GM18519 (cell line): Measurements from ENCODE around the gene AHCYL2.
"Not testable (repeated sequence)": the region's sequence is repeated elsewhere in the genome, so short reads cannot be mapped to it uniquely, and the experiment has no call there.

Source experiments
- ATAC-seq: cut with Tn5 transposase; IDR thresholded peaks from one replicate; pipeline ENCODE4 v1.9.1; 2021; ENCODE audit warnings: mild to moderate bottlenecking, moderate library complexity; ENCODE audit not compliant: unreplicated experiment, low FRiP score

Gene AHCYL2

DNA sequence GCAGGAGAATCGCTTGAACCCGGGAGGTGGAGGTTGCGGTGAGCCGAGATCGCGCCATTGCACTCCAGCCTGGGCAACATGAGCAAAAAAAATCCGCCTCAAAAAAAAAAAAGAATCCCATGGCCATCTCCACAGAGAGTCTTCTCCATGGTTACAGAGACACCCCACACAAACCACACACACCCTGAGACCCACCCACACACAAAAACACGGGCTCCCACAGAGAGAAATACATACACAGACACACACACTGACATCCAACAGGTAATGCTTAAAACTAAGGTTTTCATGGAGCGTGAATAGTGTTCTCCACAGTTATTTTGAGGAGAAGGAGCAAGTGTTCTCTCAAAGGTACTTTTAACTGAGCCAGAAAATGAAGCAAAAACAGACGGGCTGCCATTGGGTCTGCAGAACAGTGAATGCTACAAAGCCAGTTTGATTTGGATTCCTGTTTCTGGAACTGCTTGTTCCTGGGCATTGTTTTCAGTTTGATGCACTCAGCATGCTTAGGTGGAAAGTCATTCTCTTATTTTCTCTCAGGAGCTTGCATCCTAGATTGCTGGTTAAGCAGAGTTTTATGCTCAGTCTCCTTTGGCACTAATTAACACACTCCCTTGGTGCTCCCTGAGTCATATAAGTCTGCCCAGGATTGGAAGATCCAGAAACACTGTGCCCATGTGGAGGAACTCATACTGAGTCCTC is 15.4 kb downstream of the AHCYL2 start:
- no peak for ATAC-seq

DNA sequence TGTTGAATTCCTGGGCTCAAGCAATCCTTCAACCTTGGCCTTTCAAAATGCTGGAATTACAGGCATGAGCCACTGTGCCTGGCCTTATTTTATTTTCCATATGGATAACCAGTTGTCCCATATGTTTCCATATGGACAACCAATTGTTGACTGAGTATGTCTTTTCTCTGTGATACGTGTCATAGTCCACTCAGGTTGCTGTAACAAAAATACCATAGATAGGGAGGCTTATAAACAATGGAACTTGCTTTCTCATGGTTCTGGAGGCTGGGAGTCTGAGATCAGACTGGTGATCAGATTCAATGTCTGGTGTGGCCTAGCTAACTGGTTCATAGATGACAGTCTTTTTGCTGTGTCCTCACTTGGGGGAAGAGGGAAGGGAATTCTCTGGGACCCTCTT is 19.4 kb downstream of the AHCYL2 start:
- ATAC-seq: no peak

DNA sequence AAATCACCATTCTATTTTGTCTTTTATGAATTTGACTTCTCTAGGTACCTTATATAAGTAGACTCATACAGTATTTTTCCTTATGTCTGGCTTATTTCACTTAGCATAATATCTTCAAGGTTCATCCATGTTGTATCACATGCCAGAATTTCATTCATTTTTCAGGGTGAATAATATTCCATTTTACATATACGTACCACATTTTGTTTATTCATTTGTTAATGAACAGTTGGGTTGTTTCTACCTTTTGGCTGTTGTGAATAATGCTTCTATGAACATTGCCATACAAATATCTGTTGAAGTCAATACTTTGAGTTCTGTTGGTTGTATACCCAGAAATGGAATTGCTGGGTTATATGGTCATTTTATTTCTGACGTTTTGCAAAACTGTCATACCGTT is 20.7 kb downstream of the AHCYL2 start:
- ATAC-seq: no peak

DNA sequence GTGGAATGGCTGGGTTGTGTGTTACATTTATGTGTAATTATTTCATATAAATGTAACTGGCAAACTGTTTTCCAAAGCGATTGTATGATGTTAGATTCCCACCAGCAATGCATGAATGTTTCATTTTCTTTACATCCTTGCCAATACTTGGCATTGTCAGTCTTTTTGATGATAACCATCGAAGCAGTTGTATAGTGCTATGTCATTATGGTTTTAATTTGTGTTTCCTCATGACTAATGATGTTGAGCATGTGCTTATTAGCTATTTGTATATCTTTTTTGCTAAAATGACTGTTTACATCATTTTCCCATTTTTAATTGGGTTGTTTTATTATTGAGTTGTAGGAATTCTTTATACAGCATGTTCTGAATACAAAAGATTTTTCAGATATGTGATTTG is 22.3 kb downstream of the AHCYL2 start:
- ATAC-seq: no peak

DNA sequence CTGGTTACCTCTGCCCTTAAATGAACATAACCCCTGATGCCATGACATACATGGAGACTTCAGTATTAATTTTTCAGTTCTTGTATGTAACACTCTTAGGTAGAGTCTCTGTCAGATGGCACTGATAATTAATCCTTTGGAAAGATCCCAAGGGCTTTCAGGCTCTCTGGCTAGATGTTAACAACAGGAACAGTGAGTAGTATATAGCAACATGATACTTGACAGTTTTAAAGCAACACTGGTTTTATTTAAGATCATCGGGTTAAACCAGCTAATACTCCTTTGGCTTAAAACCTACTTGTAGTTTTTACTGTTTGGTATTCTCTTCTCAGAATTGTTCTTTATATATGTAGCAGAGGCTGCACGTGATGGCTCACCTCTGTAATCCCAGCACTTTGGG is 27.3 kb downstream of the AHCYL2 start:
- ATAC-seq: no peak

DNA sequence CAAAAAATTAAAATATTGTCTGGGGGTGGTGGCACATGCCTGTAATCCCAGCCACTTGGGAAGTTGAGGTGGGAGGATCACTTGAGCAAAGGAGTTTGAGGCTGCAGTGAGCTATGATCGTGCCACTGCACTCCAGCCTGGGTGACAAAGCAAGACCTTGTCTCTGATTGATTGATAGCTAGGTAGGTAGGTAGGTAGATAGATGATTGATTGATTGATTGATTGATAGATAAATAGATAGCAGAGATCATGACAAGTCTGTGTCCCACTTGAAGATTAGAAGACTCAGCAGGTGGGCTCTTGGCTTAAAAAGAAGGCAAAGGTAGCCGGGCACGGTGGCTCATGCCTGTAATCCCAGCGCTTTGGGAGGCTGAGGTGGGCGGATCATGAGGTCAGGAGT is 27.8 kb downstream of the AHCYL2 start:
- ATAC-seq: not testable (repeated sequence)

DNA sequence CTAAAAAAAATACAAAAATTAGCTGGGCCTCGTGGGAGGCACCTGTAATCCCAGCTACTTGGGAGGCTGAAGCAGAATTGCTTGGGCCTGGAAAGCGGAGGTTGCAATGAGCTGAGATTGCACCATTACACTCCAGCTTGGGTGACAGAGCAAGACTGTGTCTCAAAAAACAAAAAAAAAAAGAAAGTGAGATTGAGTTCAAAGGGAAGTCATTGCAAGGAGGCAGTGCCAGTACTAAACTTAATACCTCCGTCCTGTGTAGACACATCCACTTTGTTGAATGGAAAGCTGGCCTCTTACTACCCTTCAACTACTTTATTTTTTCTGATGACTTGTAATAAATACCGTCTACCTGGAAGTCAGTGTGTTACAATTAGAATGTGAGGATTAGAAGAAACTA is 31.0 kb downstream of the AHCYL2 start:
- ATAC-seq: no peak

DNA sequence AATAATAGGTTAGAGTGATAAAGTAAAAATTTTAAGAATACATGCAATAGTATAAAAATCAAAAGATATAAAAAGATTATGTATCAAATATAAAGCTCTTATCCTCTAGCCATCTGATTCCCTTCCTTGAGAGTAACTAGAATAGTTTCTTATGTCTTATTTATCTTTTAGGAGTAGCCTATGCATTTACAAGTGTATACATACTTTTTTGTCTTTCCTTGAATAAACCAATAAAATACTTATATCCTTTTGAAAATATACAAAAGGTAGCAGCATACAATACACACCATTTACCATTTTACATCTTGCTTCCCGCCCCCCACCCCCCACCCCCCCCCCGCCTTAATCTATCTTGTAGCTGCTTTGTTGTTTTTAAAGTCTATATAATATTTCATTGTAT is 31.4 kb downstream of the AHCYL2 start:
- ATAC-seq: no peak

DNA sequence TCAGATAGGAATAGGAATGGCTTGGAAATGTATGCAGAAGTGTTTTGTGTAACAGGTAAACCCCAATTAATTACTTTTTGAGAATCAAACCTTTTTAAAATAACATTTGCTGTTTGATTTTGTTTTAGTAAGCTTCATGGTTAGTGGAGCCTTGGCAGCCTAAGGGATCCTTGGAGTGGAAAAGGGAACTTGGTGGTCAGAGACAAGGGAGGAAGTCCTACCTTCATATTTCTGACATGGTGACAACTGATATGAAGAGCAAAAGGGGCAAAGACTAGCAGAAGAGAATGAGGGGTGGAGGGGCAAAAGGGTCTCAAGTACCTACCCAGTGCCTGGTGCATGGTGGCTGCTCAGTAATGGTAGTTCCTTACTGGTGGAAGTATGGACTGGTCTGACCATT is 32.3 kb downstream of the AHCYL2 start:
- ATAC-seq: no peak

DNA sequence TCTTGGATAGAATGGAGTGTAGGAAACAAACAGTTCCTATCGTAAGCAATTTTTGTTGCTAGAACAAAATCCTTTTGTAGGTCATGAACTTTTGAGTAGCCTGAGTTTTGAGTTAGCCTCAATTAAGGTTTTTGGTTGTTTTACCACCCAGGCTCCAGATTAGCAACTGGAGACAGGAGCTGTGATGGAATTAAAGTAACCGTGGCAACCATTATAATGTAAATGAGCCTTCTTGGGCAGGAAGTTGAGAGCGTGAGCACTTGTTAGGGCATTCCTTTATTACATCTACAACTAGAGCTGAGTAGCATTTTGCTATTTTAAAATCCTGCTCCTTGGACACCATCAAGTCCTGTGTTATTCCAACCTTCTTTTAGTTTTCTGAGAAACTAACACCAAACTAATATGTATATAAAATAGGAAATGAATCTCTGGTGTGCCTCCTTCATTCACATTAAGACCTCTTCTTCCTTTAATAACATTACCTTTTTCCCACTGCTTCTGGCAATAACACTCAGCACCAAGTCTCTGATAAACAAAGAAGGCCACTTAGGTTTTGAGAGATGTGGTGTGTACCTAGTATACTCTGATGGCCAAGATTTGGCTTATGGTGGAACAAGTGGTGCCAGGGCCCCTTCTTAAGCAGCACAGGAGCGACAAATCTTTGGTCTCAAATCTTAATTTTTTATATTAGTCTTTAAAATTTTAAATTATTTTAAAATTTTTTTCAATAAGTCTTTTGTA is 34.0 kb downstream of the AHCYL2 start:
- ATAC-seq: no peak

DNA sequence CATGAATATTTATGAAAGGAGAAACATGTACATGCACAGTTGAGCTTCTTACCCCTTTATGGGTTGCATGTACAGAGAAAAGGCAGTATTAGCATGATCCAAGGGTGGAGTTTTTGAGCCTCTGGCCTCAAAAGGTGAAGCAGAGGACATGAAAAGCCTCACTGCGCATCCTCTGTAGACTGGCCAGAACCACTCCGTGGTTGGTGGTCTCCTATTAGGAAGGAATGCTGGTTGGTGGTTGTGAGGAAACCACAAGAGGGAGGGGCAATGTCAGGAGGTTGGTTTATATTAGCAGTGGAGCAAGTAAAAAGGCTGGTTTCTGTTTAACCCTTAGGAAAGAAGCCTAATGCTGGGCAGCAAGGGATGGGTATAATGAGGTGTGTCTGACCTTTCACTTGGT is 37.5 kb downstream of the AHCYL2 start:
- no peak for ATAC-seq

DNA sequence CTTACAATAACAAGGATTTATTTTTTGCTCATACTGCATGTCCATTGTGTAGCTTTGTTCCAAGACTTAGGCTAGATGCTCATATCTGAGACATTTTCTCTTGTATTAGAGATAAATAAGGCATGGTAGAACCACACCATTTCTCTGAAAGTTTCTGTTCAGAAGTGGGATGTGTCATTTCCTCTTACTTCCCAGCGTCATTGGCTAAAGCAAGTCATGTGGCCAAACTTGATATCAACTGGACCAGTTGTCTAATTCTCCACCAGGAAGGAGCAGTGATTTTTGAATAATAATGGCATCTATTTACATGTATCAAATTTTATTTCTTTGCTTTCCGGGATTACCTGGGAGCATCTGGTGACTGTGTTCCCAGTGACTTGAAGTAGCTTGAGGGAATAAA is 38.3 kb downstream of the AHCYL2 start:
- ATAC-seq: no peak

DNA sequence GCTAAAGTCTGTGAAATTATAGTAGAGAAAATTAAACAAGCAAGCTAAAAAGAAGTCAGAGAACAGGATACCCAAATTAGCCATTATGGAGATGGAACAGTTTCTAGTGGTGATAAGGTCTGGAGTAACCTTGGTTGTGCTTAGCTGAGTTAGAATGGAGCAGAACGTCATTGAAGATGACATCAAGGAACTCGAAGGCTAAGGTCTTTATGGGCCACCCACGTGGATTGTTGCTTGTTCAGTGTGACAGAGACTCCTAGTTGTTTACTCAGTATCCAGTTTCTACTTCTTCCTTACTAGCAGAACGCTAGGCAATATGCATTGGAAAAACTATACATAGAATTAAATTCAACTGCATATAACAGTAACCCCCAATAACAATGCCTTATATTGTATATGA is 39.7 kb downstream of the AHCYL2 start:
- ATAC-seq: no peak

DNA sequence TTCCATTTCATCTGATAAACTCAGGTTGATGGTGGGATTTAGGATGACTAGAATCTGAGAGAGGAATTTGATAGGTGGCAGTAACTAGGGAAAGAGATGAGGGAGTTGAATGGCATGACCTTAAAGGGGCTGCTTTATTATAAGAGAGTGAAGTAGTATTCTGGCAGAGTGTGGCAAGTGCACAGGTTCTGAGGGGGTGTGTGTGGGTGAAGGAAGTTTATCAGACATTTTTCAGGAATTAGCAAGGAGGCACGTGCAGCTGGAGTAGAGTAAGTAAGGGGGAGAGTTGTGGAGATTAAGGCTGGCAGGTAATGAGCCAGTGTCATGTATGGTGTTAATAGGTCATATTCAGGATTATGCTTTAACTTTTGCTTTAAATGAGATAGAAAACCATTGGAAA is 40.5 kb downstream of the AHCYL2 start:
- no peak for ATAC-seq

DNA sequence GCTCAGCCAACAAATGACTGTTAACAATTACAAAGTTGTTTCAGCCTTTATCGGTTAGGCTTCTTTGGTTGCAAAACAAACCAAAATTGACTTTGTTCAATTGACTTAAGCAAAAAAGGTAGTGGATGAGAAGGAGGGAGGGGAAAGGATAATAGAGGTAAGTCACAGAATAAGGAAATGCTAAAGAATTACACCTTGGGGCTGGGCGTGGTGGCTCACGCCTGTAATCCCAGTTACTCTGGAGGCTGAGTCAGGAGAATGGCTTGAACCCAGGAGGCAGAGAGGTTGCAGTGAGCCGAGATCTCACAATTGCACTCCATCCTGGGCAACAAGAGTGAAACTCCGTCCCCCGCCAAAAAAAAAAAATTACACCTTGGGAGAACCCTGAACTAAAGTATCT is 41.4 kb downstream of the AHCYL2 start:
- no peak for ATAC-seq

DNA sequence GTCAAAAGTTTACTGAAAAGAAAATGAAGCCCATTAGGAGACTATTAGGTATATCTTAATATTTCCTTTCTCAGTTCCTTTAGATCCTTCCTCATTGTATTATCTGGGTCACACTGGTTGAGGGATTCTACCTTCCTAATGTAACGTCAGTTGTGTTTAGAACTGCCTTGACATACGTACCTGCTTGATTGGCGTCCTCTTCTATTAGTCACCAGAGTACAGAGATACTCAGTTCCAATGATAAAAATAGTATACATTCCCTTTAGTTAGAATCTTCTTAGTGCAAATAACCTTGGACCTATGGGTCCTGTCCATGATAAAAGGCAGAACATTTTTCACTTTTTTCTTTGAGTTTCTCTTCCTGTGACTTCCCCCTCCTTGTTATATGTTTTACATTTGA is 45.2 kb downstream of the AHCYL2 start:
- no peak for ATAC-seq

DNA sequence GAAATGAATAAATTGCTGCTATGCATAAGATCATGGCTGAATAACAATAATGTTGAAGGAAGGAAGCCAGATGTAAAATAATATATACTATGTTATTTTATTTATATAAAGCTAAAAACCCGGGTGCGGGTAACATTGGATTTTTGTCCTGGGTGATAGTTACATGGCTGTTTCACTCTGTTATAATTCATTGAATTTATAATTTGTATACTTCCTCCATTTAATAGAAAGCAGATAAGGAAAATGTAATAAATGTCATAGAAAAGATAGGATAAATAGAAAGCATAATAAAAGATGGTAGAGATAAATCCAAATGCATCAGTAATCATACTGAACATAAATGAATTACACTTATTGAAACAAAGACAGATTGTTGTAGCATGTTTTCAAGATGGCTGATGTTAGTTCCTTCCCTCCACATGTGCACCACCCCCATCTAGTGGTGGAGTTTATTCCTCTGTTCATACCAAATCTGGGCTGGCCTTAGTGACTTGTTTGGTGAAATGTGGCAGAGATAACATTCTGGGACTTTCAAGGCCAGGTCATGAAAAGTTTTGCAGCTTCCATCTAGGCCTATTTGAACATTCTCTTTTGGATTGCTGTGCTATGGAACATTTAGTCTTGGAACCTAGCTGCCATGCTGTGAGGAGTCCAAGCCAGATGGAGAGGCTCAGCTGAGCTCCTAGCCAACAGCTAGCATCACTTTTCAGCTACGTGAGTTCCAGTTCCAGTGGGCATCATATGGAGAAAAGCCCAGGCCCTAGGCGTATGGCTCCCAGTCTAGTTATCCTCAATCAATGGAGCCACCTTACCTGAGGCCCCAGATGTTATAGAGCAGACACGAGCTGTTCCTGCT is 46.9 kb downstream of the AHCYL2 start:
- ATAC-seq: no peak

DNA sequence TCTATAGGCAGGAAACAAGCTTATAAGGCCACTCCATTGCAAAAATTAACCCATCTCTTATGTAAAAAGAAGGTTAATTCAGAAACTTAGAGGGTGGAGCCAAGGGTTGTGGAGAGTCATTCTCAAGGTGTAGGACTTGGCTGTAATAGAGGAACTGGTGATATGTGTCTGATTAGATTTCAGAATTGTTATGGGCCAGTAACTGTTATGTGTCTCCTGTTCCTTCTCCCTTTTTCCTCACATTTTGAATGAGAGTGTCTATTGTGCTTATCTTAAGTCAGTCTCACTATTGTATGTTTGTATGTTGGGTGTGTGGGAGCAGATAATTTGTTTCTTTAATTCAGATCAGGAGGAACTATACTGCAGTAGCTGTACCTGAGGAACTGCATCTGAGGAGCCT is 49.1 kb downstream of the AHCYL2 start:
- no peak for ATAC-seq

DNA sequence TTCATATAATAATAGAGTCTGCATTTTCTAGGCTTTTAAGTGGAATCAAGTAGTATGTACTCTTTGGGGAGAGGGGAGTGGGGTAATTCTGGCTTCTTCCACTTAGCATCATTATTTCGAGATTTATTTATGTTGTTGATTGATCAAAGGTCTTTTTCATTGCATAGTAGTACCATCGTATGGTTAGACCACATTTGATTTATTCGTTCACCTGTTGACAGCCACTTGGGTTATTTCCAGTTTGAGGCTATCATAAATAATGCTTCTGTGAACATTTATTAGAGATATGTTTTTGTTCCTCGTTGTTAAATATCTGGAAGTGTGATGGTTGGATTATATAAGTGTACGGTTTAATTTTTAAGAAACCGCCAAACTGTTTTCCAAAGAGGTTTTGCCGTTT is 52.8 kb downstream of the AHCYL2 start:
- no peak for ATAC-seq

DNA sequence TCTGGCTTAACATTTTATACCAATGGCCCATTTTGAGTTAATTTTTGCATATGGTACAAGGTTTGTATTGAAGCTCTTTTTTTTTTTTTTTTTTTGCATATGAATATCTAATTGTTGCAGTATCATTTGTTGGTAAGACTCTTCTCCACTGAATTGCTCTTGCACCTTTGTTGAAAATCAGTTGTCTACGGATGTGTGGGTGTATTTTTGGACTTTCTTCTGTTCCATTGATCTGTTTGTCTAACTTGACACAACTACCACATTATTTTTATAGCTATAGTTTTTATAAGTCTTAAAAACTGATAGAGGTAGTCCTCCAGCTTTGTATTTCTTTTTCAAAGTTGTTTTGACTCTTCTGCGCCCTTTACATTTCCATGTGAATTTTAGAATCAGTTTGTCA is 53.9 kb downstream of the AHCYL2 start:
- no peak for ATAC-seq

DNA sequence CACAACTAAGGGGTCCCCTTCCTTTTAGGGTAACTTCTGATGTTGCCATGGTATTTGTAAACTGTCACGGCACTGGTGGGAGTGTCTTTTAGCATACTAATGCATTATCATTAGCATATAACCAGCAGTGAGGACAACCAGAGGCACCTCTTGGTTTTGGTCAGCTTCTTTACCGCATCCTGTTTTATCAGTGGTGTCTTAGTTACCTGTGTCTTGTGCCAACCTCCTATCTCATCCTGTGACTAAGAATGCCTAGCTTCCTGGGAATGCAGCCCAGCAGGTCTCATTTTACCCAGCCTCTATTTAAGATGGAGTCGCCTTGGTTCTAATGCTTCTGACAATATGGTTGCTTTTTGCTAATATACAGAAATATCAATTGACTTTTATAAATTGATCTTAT is 54.9 kb downstream of the AHCYL2 start:
- ATAC-seq: no peak
